ENCODE data around the gene ARHGEF28.

Gene ARHGEF28

DNA sequence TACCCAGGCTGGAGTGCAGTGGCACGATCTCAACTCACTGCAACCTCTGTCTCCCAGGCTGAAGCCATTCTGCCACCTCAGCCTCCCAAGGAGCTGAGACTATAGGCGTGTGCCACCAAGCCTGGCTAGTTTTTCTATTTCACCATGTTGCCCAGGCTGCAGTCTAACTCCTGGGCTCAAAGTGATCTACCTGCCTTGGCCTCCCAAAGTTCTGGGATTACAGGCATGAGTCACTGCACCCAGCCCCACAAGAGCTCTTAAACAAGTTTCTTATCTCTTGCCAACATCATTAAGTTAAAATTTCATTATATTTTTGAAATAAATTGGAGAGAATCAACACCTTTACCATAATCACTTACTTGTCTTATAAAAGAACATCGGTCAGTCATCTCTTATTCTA lies 280.3 kb downstream of the ARHGEF28 start:
- no peak for DNase-seq (ENCODE audit: low read depth)

DNA sequence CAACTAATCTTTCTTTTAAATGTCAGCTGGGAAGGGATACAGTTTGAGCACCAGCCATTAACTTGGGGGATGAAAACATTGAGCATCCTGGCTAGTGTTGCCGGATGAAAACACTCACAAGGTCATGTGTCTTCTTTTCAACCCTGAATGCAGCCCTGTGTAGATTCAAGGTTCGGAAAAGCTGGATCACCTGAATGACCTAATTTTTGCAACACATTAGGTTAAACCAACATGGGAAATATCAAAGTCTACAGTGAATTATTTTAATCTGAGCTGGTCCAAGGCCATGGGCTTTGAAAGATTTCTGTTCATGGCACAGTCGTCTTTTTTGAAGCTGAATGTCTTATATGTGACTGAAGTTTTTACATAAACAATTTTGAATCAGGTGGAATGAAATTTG lies 281.2 kb downstream of the ARHGEF28 start:
- no peak for DNase-seq (ENCODE audit: low read depth)

DNA sequence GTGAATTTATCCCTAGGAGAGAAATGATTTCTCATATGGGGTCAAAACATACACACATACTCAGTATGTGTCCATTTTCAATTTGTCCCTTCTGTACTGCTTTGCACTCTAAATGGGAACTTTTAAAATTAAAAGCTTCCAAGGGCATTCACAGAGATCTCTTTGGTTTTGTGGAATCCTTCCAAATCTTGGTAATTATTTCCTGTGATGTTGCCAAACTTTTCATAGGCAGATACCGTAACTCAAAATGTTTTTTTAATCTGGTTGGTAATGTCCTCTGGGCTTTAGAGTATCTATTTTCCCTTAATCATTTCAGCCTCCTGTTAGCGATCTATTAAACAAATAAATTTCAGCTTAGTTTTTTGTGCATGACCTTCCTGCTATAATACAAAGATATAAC lies 282.4 kb downstream of the ARHGEF28 start:
- DNase-seq (ENCODE audit: low read depth): no peak

DNA sequence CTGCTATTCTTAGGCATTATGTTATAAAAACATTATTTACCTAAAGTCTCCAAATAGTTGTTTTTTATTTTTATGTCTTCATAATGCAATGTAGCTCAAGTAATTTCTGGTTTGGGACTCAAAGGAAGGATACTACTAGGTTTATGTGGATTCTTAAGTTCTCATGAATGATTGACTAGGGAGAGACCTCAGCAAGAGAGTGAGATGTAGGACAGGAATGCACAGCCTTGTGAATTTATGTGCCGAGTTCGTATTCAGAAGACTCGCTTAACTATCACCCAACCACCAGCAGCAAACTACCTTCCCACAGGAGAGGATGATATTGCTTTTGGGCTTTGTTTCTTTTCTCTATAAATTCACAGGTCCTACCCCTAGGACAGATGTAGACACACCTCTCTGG lies 282.9 kb downstream of the ARHGEF28 start:
- no peak for DNase-seq (ENCODE audit: low read depth)

DNA sequence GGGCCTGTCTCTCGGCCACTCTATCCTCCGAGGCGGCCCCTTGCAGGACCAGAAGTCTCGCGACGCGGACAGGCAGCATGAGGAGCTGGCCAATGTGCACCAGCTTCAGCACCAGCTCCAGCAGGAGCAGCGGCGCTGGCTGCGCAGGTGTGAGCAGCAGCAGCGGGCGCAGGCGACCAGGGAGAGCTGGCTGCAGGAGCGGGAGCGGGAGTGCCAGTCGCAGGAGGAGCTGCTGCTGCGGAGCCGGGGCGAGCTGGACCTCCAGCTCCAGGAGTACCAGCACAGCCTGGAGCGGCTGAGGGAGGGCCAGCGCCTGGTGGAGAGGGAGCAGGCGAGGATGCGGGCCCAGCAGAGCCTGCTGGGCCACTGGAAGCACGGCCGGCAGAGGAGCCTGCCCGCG lies 283.5 kb downstream of the ARHGEF28 start:
- no peak for DNase-seq (ENCODE audit: low read depth)

DNA sequence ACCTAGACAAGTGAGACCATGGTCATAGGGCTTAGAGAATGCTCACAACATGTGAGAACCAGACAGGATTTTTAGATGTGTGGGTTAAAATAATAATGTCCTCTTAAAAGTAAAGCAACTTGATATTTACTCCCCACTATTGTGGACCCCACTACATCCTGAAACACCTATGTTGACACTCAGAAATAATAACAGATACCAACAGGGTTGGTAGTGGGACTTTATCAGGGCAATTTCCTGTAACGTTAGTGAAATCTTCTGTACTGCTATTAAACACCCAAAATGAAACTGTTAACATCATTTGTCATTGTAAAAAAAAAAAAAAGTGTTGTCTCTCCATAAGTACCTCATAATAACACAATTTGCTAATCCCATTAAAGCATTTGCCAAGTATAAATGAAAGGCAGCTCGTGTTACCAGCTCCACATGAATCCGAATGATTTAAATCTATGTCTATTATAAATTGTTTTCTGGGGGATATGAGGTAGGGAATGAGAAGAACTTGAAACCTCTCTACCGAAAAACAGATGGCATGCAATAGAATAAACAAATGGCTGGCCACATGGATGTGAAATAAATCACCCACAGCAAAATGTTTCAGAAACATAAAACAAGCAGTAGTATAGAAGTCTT lies 285.9 kb downstream of the ARHGEF28 start:
- no peak for DNase-seq (ENCODE audit: low read depth)

GRCh38 chr5:73912821-73913271 lies 286.9 kb downstream of the ARHGEF28 start:
- no peak for DNase-seq (ENCODE audit: low read depth)

DNA sequence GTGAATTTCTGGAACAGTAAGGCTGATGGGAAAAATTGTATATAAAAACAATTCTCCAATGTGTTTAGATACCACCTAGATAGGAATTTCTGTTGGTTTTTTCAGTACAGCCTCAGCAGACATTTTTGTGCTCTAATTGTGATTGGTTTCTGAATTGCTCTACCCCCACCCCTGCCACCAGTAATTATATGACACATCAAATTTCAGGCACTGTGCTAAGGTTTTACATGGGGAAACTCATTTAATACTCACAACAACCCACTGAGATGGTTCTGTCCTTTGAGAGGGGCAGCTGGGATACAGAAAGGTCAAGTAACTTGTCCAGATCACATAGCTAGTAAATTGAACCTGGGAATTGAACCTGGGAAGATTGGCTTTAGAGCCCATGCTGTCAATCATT lies 288.0 kb downstream of the ARHGEF28 start:
- DNase-seq (ENCODE audit: low read depth): no peak

DNA sequence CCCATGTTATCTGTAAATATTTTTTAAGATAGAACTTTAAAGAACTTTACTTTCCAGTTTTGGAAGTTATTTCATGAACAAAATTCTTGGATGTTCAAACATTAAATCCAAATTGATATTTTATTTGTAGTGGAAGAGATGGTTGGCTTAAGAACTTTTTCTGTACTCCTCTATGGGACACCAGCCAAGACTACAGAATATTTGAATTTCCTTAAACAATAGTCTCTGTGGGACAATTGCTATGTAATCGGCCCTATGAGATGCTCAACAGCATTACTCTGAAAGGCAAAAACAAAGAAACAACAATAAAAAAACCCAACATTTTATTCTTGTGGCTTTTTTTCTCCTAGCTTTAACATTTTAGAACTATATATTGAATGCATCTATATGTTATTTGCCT lies 289.3 kb downstream of the ARHGEF28 start:
- no peak for DNase-seq (ENCODE audit: low read depth)

GRCh38 chr5:73917433-73917832 lies 291.4 kb downstream of the ARHGEF28 start:
- DNase-seq (ENCODE audit: low read depth): no peak

DNA sequence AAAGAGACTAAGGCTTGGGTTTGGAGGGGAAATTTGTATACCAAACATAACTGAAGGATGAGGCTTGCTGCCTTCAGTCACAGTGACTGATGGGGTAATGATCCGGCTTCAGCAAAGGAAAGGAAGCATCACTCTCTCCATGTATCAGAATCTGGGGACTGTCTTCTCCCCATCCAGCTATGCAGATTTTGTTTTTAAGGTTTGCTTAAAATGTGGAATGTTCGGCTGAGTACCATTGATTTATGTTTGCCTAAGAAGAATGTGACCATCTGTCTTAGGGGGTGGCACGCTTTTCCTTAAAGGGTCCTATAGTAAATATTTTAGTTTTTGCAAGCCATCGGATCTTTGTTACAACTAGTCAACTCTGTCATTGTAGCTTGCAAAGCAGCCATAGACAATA lies 291.9 kb downstream of the ARHGEF28 start:
- DNase-seq (ENCODE audit: low read depth): no peak

GRCh38 chr5:73918791-73919221 lies 292.8 kb downstream of the ARHGEF28 start:
- no peak for DNase-seq (ENCODE audit: low read depth)

DNA sequence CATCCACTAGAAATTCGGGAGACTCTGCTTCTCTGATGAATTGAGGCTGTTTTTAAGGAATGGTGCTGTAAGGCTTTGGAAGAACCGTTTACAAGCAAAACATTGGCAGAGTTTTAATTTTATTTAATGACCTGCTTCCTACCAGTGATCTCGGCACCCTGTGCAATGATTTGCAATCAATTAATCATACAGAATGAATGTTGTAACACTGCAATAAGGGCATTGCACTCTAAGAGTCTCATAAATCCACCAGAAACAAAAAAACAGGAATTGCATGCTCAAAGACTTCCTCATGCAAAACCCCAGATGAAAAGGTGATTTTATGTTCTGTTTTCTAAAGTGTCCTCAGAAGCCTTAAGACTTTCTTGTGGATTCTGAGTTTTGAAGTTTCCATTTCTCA lies 295.7 kb downstream of the ARHGEF28 start:
- DNase-seq (ENCODE audit: low read depth): no peak

GRCh38 chr5:73922224-73922623 lies 296.2 kb downstream of the ARHGEF28 start:
- DNase-seq (ENCODE audit: low read depth): no peak

DNA sequence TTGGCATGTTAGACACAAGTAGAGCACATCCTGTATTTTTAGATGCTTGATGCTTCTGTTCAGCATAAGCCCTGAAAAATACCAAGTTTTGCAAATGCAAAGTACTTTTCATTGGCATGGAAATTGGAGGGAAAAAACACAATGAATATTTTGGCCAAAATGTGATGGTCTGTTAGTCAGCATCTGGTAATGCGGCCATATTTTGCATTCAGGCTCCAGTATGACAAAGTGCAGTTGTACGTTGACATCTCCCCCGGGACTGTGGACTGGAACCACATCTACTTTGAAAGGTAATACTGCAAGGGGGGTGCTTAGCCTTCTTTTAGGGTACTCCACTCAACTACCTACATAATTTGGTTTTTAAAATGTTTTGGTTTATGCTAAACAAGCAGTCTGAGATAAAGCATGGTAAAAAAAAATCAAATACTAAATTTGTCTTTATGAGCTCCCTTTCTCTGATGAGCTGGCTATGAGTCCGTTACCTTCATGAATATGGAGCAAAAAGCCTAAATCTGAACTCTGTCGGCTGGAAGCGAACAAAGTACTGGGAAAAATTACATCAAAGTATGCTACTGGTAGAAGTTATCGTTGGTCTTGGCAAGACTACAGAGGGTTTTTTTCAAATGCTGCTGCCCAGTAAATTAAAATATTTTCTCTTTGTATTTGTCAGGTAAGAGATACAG lies 297.0 kb downstream of the ARHGEF28 start:
- DNase-seq (ENCODE audit: low read depth): no peak

GRCh38 chr5:73928476-73929070 lies 302.6 kb downstream of the ARHGEF28 start:
- DNase-seq (ENCODE audit: low read depth): no peak

DNA sequence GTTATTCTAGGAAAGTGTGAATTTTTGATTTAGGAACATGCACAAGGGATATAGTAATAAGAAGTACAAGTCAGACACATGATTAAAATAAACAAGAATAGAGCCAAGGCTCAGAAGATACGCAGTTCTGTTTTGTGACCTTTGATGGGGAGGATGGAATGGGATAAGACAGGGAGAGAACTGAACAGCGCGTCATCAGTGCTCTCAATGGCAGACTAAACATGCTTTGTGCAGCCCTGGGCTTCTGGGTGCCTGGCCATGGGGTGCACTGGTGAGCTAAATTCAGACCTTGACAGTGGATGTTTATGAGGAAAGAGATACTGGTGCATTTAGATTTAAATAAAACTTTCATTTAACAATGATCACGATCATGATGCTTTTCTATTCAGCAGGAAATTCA lies 309.7 kb downstream of the ARHGEF28 start:
- no peak for DNase-seq (ENCODE audit: low read depth)

DNA sequence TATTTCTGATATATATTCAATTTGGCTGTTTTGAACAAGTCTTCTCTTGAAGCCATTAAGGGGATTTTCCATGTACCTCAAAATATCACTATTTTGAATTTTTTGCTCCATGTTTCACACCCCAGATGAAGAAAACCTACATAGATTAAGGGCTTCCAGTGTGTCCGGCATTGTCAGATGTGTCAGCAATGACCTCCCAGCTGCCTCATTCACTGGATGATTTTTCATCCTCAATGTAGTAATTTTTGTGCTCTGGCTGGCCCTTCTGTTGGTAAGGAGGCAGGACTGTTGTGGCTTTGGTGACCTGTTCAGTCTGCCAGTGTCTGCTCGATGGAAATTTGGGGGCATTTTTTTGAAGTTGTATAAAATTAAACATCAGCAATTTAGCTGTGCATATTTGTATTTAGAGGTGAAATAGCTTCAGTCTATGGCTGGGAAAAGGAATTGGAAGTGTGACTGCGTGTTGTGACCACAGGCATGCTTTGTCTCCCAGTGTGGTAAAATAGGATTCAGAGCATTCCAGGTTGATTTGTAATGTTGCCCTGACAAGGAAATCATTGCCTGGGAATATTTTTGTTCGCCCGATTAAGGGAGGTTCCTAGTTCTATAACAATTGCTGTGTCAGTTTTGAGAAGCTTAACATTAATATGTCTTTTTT lies 312.4 kb downstream of the ARHGEF28 start:
- no peak for DNase-seq (ENCODE audit: low read depth)

DNA sequence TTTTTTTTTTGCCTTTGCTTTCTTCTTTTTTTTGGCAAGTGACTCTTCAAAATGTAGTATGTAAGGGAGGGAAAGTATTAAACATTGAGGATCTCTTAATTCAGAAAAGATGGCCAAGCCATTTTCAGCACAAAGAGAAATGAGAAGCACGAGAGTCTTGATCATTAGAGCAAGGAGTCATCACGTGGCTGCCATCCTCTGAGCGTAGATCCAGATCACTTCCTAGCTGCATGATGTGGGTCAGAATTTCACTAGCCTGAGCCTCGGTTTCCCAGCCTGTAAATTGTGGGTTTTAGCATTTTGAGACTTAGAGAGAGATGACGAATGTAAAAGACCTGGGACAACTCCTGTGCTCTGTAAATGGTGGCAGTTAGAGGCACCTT lies 312.9 kb downstream of the ARHGEF28 start:
- no peak for DNase-seq (ENCODE audit: low read depth)

DNA sequence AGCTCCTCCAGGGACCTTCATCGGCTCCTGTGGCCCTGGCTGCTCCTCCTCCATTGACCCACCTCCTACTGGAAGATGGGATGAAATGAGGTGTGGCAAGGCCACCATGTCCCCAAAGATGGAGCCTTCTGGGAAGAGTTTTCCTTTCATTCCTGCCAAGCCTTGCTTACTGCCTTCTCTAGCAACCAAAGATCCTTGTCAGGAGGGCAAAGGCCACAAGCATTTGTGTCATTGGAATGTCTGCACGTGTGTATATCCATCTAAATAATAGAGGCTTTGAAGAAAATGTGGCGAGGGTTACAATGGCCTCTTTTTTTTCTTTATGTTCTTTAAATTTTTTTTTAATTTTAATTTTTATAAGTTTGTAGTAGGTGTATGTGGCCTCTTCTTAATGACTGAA lies 313.6 kb downstream of the ARHGEF28 start:
- DNase-seq (ENCODE audit: low read depth): no peak

- DNase-seq (ENCODE audit: low read depth): no peak
Observed at GRCh38 chr5:73940026-73940425, 314.0 kb downstream of the ARHGEF28 start.

DNA sequence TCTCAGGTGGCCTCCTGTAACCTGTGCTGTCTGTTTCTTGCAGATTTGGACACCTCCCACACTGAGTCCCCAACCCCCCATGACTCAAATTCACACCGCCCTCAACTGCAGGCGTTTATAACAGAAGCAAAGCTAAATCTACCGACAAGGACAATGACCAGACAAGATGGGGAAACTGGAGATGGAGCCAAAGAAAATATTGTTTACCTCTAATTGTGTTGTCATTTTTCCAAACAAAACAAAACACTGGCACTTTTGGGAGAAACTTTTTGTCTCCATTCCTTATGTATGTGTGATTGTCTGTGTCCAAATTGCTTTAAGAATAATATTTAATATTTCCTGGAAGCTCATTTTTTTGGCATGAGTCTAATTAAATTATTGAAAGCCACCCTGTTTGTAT lies 314.8 kb downstream of the ARHGEF28 start:
- no peak for DNase-seq (ENCODE audit: low read depth)

DNA sequence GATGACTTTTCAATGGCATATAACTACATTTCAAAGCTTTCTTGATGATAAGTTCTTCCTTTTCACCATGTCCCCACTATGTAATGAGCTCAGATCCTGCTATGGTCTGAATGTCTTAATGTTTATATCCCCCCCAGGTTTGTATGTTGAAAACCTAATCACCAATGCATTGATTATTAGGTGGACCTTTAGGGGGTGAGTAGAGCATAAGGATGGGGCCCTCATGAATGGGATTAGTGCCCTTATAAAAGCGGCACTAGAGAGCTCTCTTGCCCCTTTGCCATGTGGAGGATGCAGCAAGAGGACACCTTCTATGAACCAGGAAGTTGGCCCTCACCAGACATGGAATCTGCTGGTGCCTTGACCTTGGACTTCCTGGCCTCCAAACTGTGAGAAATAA lies 316.8 kb downstream of the ARHGEF28 start:
- DNase-seq (ENCODE audit: low read depth): no peak

Measured in T-helper 22 cell (primary cell).